NCI-H2196 treated with DMSO at 0.1 percent for 48 hours (cell line): ENCODE measurements around the gene SACS.
"Not testable (repeated sequence)": the region's sequence is repeated elsewhere in the genome, so short reads cannot be mapped to it uniquely, and the experiment has no call there.

ENCODE experiments used
- DNase-seq: peaks from one replicate; lab custom pipeline; 2025; ENCODE audit not compliant: unreplicated experiment; lab: John Stamatoyannopoulos, UW

SACS gene

GRCh38 chr13:23414682-23415081, 18.8 kb downstream of the SACS start:
- no peak for DNase-seq

GRCh38 chr13:23411706-23412105, 21.8 kb downstream of the SACS start:
- DNase-seq = no peak

- no peak for DNase-seq
Observed at GRCh38 chr13:23411220-23411619, 22.3 kb downstream of the SACS start.

GRCh38 chr13:23408026-23408425, 25.5 kb downstream of the SACS start:
- DNase-seq = no peak

- not testable (repeated sequence) for DNase-seq
Observed at GRCh38 chr13:23401156-23401555, 32.3 kb downstream of the SACS start.

- DNase-seq = no peak
Observed at GRCh38 chr13:23399347-23399746, 34.2 kb downstream of the SACS start.

- DNase-seq = no peak
Observed at GRCh38 chr13:23394821-23395220, 38.7 kb downstream of the SACS start.

GRCh38 chr13:23392925-23393645, 40.4 kb downstream of the SACS start:
- DNase-seq = no peak

GRCh38 chr13:23392313-23392712, 41.2 kb downstream of the SACS start:
- DNase-seq = no peak

- no peak for DNase-seq
Observed at GRCh38 chr13:23391752-23392151, 41.8 kb downstream of the SACS start.

- DNase-seq = no peak
Observed at GRCh38 chr13:23386533-23386932, 47.0 kb downstream of the SACS start.

GRCh38 chr13:23385931-23386330, 47.6 kb downstream of the SACS start:
- no peak for DNase-seq

- DNase-seq = no peak
Observed at GRCh38 chr13:23384111-23384510, 49.4 kb downstream of the SACS start.

- no peak for DNase-seq
Observed at GRCh38 chr13:23383151-23383550, 50.4 kb downstream of the SACS start.

- no peak for DNase-seq
Observed at GRCh38 chr13:23381866-23382265, 51.6 kb downstream of the SACS start.

- DNase-seq = no peak
Observed at GRCh38 chr13:23380534-23380933, 53.0 kb downstream of the SACS start.

GRCh38 chr13:23377983-23378632, 55.4 kb downstream of the SACS start:
- no peak for DNase-seq

GRCh38 chr13:23377579-23377978, 55.9 kb downstream of the SACS start:
- no peak for DNase-seq

- peak; percentile 39 for DNase-seq
Observed at GRCh38 chr13:23375001-23375971, 58.2 kb downstream of the SACS start.

GRCh38 chr13:23372264-23372906, 61.1 kb downstream of the SACS start:
- no peak for DNase-seq

- no peak for DNase-seq
Observed at GRCh38 chr13:23367907-23368306, 65.6 kb downstream of the SACS start.
